ENCODE data around the gene KIRREL3. TPM values are rescaled to one million over a fixed set of nuclear protein-coding genes. Genes with fewer than 3 reads are reported as not detected.

Gene KIRREL3
- total and polyA plus RNA-seq, 3 donors from 2014 or later: 1.0 to 1.1 (median 1.1) TPM

GRCh38 chr11:126416542-126417090, 584.0 kb downstream of the KIRREL3 start:
- Histone ChIP-seq H3K4me1 (peaks cover 75% of the 10 kb centered on the region), H3K9me3 (no peaks in the 10 kb centered on the region), H3K36me3 (ENCODE audit: low read depth, missing control alignments) (no peaks in the 10 kb centered on the region), H3K27ac (peak overlapping the region; percentile 69 to 95), H3K4me3 (peak overlapping the region; percentile 53 to 54), H3K27me3 (no peaks in the 10 kb centered on the region)
- TF ChIP-seq POLR2A (IDR thresholded peaks at IDR 0.05): no peak
- TF ChIP-seq, protein P1, sequence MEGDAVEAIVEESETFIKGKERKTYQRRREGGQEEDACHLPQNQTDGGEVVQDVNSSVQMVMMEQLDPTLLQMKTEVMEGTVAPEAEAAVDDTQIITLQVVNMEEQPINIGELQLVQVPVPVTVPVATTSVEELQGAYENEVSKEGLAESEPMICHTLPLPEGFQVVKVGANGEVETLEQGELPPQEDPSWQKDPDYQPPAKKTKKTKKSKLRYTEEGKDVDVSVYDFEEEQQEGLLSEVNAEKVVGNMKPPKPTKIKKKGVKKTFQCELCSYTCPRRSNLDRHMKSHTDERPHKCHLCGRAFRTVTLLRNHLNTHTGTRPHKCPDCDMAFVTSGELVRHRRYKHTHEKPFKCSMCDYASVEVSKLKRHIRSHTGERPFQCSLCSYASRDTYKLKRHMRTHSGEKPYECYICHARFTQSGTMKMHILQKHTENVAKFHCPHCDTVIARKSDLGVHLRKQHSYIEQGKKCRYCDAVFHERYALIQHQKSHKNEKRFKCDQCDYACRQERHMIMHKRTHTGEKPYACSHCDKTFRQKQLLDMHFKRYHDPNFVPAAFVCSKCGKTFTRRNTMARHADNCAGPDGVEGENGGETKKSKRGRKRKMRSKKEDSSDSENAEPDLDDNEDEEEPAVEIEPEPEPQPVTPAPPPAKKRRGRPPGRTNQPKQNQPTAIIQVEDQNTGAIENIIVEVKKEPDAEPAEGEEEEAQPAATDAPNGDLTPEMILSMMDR (IDR thresholded peaks at IDR 0.05): no peak
- WGBS, 2 donors: 2 to 3% methylated on average over 14 to 52 of the region's 52 CpGs
- DNase-seq: peak; percentile 94
- intact Hi-C loops (cut with DNase I; ENCODE audit: low total_unique reads): no loop called here

DNA sequence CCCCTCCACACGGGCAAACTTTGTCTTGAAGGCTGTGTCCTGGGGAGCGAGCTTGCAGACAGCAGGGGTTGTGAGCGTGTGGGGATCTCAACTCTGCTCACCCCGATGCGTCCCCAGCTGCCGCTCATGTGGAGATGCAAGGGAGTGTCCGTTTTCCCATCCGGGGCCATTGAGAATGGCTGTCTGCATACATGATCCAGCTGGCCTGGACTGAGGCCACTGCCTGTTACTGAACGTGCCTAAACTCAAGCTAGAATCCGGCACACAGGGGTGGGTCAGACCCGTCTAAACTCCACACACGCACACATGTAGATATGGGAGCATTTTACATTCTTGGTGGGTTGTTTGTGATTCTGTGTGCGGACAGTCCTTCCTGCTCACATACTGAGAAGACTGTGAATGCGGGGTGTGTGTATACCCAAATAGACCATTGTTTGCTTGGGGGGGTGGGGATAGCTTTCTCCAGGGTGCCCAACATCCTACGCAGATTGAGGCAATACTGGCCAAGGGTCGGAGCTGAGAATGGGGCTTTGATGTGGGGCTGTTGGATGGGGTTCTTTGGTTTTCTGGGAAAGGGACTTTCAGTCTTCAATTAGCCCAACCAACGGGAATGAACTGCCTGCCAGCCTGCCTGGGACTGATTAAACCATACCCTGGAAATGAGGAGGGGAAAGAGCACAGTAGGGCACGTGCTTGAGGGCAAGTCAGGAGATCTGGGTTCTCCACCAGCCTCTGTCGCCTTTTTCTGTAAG, 584.7 kb downstream of the KIRREL3 start:
- TF ChIP-seq, protein P1 (IDR thresholded peaks at IDR 0.05): no peak
- TF ChIP-seq POLR2A (IDR thresholded peaks at IDR 0.05): no peak
- Histone ChIP-seq H3K36me3 (ENCODE audit: low read depth, missing control alignments) (no peaks in the 10 kb centered on the region), H3K4me3 (peak overlapping the region in 1 of 2 donors; percentile 54), H3K27me3 (no peaks in the 10 kb centered on the region), H3K4me1 (peaks cover 75% of the 10 kb centered on the region), H3K9me3 (no peaks in the 10 kb centered on the region), H3K27ac (peak overlapping the region; percentile 69 to 95)
- intact Hi-C loops (cut with DNase I; ENCODE audit: low total_unique reads): no loop called here
- DNase-seq: peak; percentile 87
- 33 to 41% methylated on average over 11 to 19 of the region's 19 CpGs for WGBS, 2 donors

GRCh38 chr11:126415128-126415527, 585.4 kb downstream of the KIRREL3 start:
- peak; percentile 88 for DNase-seq
- H3K9me3 ChIP-seq: no peaks in the 10 kb centered on the region
- no peaks in the 10 kb centered on the region for H3K36me3 ChIP-seq (ENCODE audit: low read depth, missing control alignments)
- H3K27ac ChIP-seq: peak overlapping the region; percentile 47 to 95
- H3K4me1 ChIP-seq: peaks cover 75% of the 10 kb centered on the region
- no peak overlapping the region for H3K4me3 ChIP-seq
- no peak for TF ChIP-seq POLR2A (IDR thresholded peaks at IDR 0.05)
- TF ChIP-seq, protein P1 (IDR thresholded peaks at IDR 0.05): no peak
- no peaks in the 10 kb centered on the region for H3K27me3 ChIP-seq
- WGBS, 2 donors: 18 to 32% methylated on average over 7 of the region's 7 CpGs
- intact Hi-C loops (cut with DNase I; ENCODE audit: low total_unique reads): no loop called here

DNA sequence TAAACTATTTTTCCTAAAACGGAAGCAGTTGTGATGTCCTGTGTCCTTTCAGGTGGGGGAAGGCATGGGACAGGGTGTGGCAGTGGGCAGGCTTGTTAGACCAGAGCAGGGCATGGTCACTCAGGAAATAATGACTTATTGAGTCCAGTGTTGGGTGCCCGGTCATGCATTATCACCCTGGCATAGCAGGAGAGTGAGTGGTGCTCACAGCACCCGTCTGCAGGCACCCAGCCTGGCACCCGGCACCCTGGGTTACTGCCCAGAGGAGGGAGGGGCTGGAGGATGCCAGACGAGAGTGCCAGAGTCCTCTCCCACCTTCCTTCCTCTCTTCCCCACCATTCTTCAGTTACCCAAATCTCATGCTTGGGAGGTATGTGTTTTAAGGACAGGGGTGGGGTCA, 586.0 kb downstream of the KIRREL3 start:
- H3K9me3 ChIP-seq: no peaks in the 10 kb centered on the region
- intact Hi-C loops (cut with DNase I; ENCODE audit: low total_unique reads): no loop called here
- WGBS, 2 donors: 45 to 51% methylated on average over 5 of the region's 5 CpGs
- H3K27ac ChIP-seq: peak overlapping the region; percentile 47 to 95
- no peak for DNase-seq
- no peaks in the 10 kb centered on the region for H3K27me3 ChIP-seq
- TF ChIP-seq, protein P1 (IDR thresholded peaks at IDR 0.05): no peak
- H3K4me1 ChIP-seq: peaks cover 72% of the 10 kb centered on the region
- H3K4me3 ChIP-seq: no peak overlapping the region
- no peaks in the 10 kb centered on the region for H3K36me3 ChIP-seq (ENCODE audit: low read depth, missing control alignments)

Data from testis (tissue), 3 donors.